ENCODE measurements around the gene CENPN. TPM values are rescaled to one million over a fixed set of nuclear protein-coding genes. Genes with fewer than 3 reads are reported as not detected.

The CENPN gene
- total and polyA plus RNA-seq, 8 donors = 12.3 to 31.0 (median 18.9) TPM

GRCh38 chr16:81035975-81036750 is 29.1 kb downstream of the CENPN start:
- DNase-seq = peak; percentile 35 to 86 (median 40)
- TF ChIP-seq, protein P1, sequence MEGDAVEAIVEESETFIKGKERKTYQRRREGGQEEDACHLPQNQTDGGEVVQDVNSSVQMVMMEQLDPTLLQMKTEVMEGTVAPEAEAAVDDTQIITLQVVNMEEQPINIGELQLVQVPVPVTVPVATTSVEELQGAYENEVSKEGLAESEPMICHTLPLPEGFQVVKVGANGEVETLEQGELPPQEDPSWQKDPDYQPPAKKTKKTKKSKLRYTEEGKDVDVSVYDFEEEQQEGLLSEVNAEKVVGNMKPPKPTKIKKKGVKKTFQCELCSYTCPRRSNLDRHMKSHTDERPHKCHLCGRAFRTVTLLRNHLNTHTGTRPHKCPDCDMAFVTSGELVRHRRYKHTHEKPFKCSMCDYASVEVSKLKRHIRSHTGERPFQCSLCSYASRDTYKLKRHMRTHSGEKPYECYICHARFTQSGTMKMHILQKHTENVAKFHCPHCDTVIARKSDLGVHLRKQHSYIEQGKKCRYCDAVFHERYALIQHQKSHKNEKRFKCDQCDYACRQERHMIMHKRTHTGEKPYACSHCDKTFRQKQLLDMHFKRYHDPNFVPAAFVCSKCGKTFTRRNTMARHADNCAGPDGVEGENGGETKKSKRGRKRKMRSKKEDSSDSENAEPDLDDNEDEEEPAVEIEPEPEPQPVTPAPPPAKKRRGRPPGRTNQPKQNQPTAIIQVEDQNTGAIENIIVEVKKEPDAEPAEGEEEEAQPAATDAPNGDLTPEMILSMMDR (IDR thresholded peaks at IDR 0.05) = no peak
- Histone ChIP-seq H3K4me3 (peak overlapping the region; percentile 55 to 72), H3K27ac (peak overlapping the region; percentile 33 to 66), H3K27me3 (no peaks in the 10 kb centered on the region), H3K9me3 (no peaks in the 10 kb centered on the region), H3K4me1 (peaks cover 9 to 28% of the 10 kb centered on the region in 2 donors), H3K36me3 (no peaks in the 10 kb centered on the region)
- peak; percentile 46 for ATAC-seq
- intact Hi-C loops (cut with DNase I) = no loop called here

GRCh38 chr16:81036751-81037350 is 29.8 kb downstream of the CENPN start:
- H3K4me1 ChIP-seq = peaks cover 9 to 28% of the 10 kb centered on the region in 2 donors
- H3K9me3 ChIP-seq = no peaks in the 10 kb centered on the region
- DNase-seq = no peak
- peak overlapping the region; percentile 55 to 72 for H3K4me3 ChIP-seq
- H3K27me3 ChIP-seq = no peaks in the 10 kb centered on the region
- no peak for ATAC-seq
- no peak overlapping the region for H3K27ac ChIP-seq
- H3K36me3 ChIP-seq = peaks cover 0 to 7% of the 10 kb centered on the region in 2 donors
- intact Hi-C loops (cut with DNase I) = no loop called here
- TF ChIP-seq, protein P1 (IDR thresholded peaks at IDR 0.05) = no peak

DNA sequence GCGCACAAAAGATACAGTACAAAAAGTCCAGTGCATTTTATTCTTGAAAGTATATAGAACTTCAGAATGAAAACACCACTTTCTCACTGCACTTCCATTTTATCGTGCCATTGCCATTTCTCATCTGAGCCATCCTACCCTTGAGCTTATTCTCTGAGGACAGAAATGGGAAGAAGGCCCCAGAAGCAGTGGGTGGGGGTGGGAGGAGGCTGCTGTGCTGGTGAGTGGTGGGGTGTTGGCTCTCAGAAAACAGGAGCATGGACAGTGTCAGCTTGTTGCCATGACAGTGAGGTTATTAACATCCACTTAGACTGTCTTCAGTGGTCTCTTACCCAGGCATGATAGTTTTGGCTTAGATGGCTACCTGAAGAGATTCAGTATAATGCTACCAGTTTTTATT is 33.1 kb downstream of the CENPN start:
- DNase-seq (no peak), ATAC-seq (no peak)
- Histone ChIP-seq H3K36me3 (peaks cover 0 to 40% of the 10 kb centered on the region in 2 donors), H3K27ac (no peak overlapping the region), H3K9me3 (no peaks in the 10 kb centered on the region), H3K27me3 (no peaks in the 10 kb centered on the region), H3K4me1 (peaks cover 9 to 28% of the 10 kb centered on the region in 2 donors), H3K4me3 (no peak overlapping the region)
- TF ChIP-seq, protein P1 (IDR thresholded peaks at IDR 0.05) = no peak
- intact Hi-C loops (cut with DNase I) = no loop called here

GRCh38 chr16:81040842-81041241 is 33.8 kb downstream of the CENPN start:
- Histone ChIP-seq H3K4me3 (no peak overlapping the region), H3K27me3 (no peaks in the 10 kb centered on the region), H3K4me1 (peaks cover 9 to 25% of the 10 kb centered on the region in 2 donors), H3K27ac (no peak overlapping the region), H3K9me3 (no peaks in the 10 kb centered on the region), H3K36me3 (peaks cover 0 to 47% of the 10 kb centered on the region in 2 donors)
- DNase-seq (no peak), ATAC-seq (no peak)
- TF ChIP-seq, protein P1 (IDR thresholded peaks at IDR 0.05) = no peak
- intact Hi-C loops (cut with DNase I) = no loop called here

DNA sequence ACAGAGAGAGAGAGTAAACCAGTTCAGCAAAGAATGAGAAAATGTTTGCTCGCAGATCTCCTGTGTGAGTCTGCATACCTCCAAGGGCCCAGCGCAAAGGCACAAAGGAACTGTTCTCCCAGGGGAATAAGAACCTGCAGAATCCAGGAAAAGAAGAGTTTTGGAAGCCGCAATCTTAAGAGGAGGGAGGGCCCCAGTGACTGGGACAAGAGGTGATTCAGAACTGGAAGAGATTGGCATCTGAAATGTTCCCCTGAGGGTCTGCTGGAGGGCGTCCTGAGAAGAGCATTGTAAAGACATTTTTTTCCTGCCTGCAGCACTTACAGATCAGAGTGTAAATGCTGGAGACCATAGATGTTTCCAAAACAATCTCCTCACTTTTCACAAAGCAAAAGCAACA is 34.7 kb downstream of the CENPN start:
- ATAC-seq = no peak
- DNase-seq = no peak
- H3K36me3 ChIP-seq = peaks cover 0 to 50% of the 10 kb centered on the region in 2 donors
- peaks cover 8 to 20% of the 10 kb centered on the region in 2 donors for H3K4me1 ChIP-seq
- intact Hi-C loops (cut with DNase I) = no loop called here
- no peak overlapping the region for H3K27ac ChIP-seq
- no peaks in the 10 kb centered on the region for H3K9me3 ChIP-seq
- H3K27me3 ChIP-seq = no peaks in the 10 kb centered on the region
- TF ChIP-seq, protein P1 (IDR thresholded peaks at IDR 0.05) = no peak
- H3K4me3 ChIP-seq = no peak overlapping the region
